Measurements from ENCODE around the gene FBXW4. TPM values are rescaled to one million over a fixed set of nuclear protein-coding genes. Genes with fewer than 3 reads are reported as not detected.

The FBXW4 gene
- total and polyA plus RNA-seq, 4 donors = 28.0 to 65.6 (median 54.5) TPM

GRCh38 chr10:101646364-101646763 lies 48.6 kb downstream of the FBXW4 start:
- H3K4me3 ChIP-seq = no peak overlapping the region
- DNase-seq (peak in 1 of 3 donors; percentile 6), ATAC-seq (ENCODE audit: insufficient read depth, low FRiP score) (no peak)
- H3K4me1 ChIP-seq (ENCODE audit: control insufficient read depth in 5 of 5, insufficient read depth in 5 of 5, low read length in 5 of 5) = peaks cover 0 to 3% (median 0%) of the 10 kb centered on the region in 5 donors
- no peak for TF ChIP-seq CTCF (IDR thresholded peaks at IDR 0.05; ENCODE audit: control extremely low read depth, extremely low read depth)
- 90 to 92% methylated on average over 6 of the region's 6 CpGs for WGBS, 2 donors
- H3K9ac ChIP-seq (ENCODE audit: insufficient read depth in 1 of 2, low read length in 2 of 2) = no peak overlapping the region
- no peak overlapping the region for H3K27ac ChIP-seq (ENCODE audit: low read depth in 1 of 2, low read length in 1 of 2)
- H3K27me3 ChIP-seq (ENCODE audit: control insufficient read depth in 3 of 3, insufficient read depth in 3 of 3, low read length in 2 of 3) = no peaks in the 10 kb centered on the region
- H3K9me3 ChIP-seq (ENCODE audit: control insufficient read depth in 4 of 4, insufficient read depth in 3 of 4, low read length in 3 of 4) = no peaks in the 10 kb centered on the region
- H3K36me3 ChIP-seq (ENCODE audit: control insufficient read depth in 4 of 4, insufficient read depth in 4 of 4, low read length in 4 of 4) = peaks cover 0 to 32% (median 18%) of the 10 kb centered on the region in 4 donors

GRCh38 chr10:101645659-101646058 lies 49.3 kb downstream of the FBXW4 start:
- no peak overlapping the region for H3K27ac ChIP-seq (ENCODE audit: low read depth in 1 of 2, low read length in 1 of 2)
- WGBS, 2 donors = 90 to 93% methylated on average over 1 of the region's 1 CpG
- H3K4me3 ChIP-seq = no peak overlapping the region
- no peaks in the 10 kb centered on the region for H3K9me3 ChIP-seq (ENCODE audit: control insufficient read depth in 4 of 4, insufficient read depth in 3 of 4, low read length in 3 of 4)
- H3K4me1 ChIP-seq (ENCODE audit: control insufficient read depth in 5 of 5, insufficient read depth in 5 of 5, low read length in 5 of 5) = peaks cover 0 to 3% (median 0%) of the 10 kb centered on the region in 5 donors
- no peaks in the 10 kb centered on the region for H3K27me3 ChIP-seq (ENCODE audit: control insufficient read depth in 3 of 3, insufficient read depth in 3 of 3, low read length in 2 of 3)
- no peak for TF ChIP-seq CTCF (IDR thresholded peaks at IDR 0.05; ENCODE audit: control extremely low read depth, extremely low read depth)
- H3K36me3 ChIP-seq (ENCODE audit: control insufficient read depth in 4 of 4, insufficient read depth in 4 of 4, low read length in 4 of 4) = peaks cover 0 to 32% (median 16%) of the 10 kb centered on the region in 4 donors
- H3K9ac ChIP-seq (ENCODE audit: insufficient read depth in 1 of 2, low read length in 2 of 2) = no peak overlapping the region
- DNase-seq (no peak), ATAC-seq (ENCODE audit: insufficient read depth, low FRiP score) (no peak)

GRCh38 chr10:101644002-101644401 lies 51.0 kb downstream of the FBXW4 start:
- ATAC-seq (ENCODE audit: insufficient read depth, low FRiP score) (no peak), DNase-seq (no peak)
- no peak overlapping the region for H3K27ac ChIP-seq (ENCODE audit: low read depth in 1 of 2, low read length in 1 of 2)
- peaks cover 0 to 17% (median 8%) of the 10 kb centered on the region in 4 donors for H3K36me3 ChIP-seq (ENCODE audit: control insufficient read depth in 4 of 4, insufficient read depth in 4 of 4, low read length in 4 of 4)
- no peaks in the 10 kb centered on the region for H3K27me3 ChIP-seq (ENCODE audit: control insufficient read depth in 3 of 3, insufficient read depth in 3 of 3, low read length in 2 of 3)
- peaks cover 0 to 3% (median 0%) of the 10 kb centered on the region in 5 donors for H3K4me1 ChIP-seq (ENCODE audit: control insufficient read depth in 5 of 5, insufficient read depth in 5 of 5, low read length in 5 of 5)
- H3K9me3 ChIP-seq (ENCODE audit: control insufficient read depth in 4 of 4, insufficient read depth in 3 of 4, low read length in 3 of 4) = no peaks in the 10 kb centered on the region
- no peak overlapping the region for H3K9ac ChIP-seq (ENCODE audit: insufficient read depth in 1 of 2, low read length in 2 of 2)
- no peak for TF ChIP-seq CTCF (IDR thresholded peaks at IDR 0.05; ENCODE audit: control extremely low read depth, extremely low read depth)
- no peak overlapping the region for H3K4me3 ChIP-seq
- 83 to 95% methylated on average over 3 of the region's 3 CpGs for WGBS, 2 donors

- Histone ChIP-seq H3K4me1 (ENCODE audit: control insufficient read depth in 5 of 5, insufficient read depth in 5 of 5, low read length in 5 of 5) (peaks cover 0 to 3% (median 0%) of the 10 kb centered on the region in 5 donors), H3K4me3 (no peak overlapping the region), H3K27me3 (ENCODE audit: control insufficient read depth in 3 of 3, insufficient read depth in 3 of 3, low read length in 2 of 3) (no peaks in the 10 kb centered on the region), H3K36me3 (ENCODE audit: control insufficient read depth in 4 of 4, insufficient read depth in 4 of 4, low read length in 4 of 4) (peaks cover 0 to 17% (median 9%) of the 10 kb centered on the region in 4 donors), H3K9ac (ENCODE audit: insufficient read depth in 1 of 2, low read length in 2 of 2) (no peak overlapping the region), H3K9me3 (ENCODE audit: control insufficient read depth in 4 of 4, insufficient read depth in 3 of 4, low read length in 3 of 4) (no peaks in the 10 kb centered on the region), H3K27ac (ENCODE audit: low read depth in 1 of 2, low read length in 1 of 2) (no peak overlapping the region)
- WGBS, 2 donors = 83 to 90% methylated on average over 3 of the region's 3 CpGs
- no peak for TF ChIP-seq CTCF (IDR thresholded peaks at IDR 0.05; ENCODE audit: control extremely low read depth, extremely low read depth)
- ATAC-seq (ENCODE audit: insufficient read depth, low FRiP score) = no peak
- no peak for DNase-seq
These were observed 51.4 kb downstream of the FBXW4 start for GRCh38 chr10:101643546-101643945.

Data from lung (tissue), 12 donors.